ENCODE results near the gene CCDC188.

CCDC188 gene

GRCh38 chr22:20143883-20144665 is 6.8 kb downstream of the CCDC188 start:
- no peak overlapping the region for H3K4me3 ChIP-seq (ENCODE audit: low read depth, low read length)
- no peaks in the 10 kb centered on the region for H3K27me3 ChIP-seq (ENCODE audit: insufficient read depth, low read depth, severe bottlenecking)
- no peak for DNase-seq
- no peaks in the 10 kb centered on the region; the same call in 1 of the 2 replicates for H3K36me3 ChIP-seq
- no peaks in the 10 kb centered on the region for H3K9me3 ChIP-seq (ENCODE audit: severe bottlenecking)
- H3K27ac ChIP-seq = no peak overlapping the region
- TF ChIP-seq CTCF (IDR thresholded peaks at IDR 0.05; ENCODE audit: low read depth, low read length) = no peak

GRCh38 chr22:20142711-20143621 is 7.9 kb downstream of the CCDC188 start:
- H3K36me3 ChIP-seq = no peaks in the 10 kb centered on the region; the same call in 1 of the 2 replicates
- no peak for DNase-seq
- H3K27ac ChIP-seq = no peak overlapping the region
- no peak for TF ChIP-seq CTCF (IDR thresholded peaks at IDR 0.05; ENCODE audit: low read depth, low read length)
- no peak overlapping the region for H3K4me3 ChIP-seq (ENCODE audit: low read depth, low read length)
- no peaks in the 10 kb centered on the region for H3K27me3 ChIP-seq (ENCODE audit: insufficient read depth, low read depth, severe bottlenecking)
- no peaks in the 10 kb centered on the region for H3K9me3 ChIP-seq (ENCODE audit: severe bottlenecking)

GRCh38 chr22:20141186-20142077 is 9.4 kb downstream of the CCDC188 start:
- no peak for DNase-seq
- no peaks in the 10 kb centered on the region; the same call in 1 of the 2 replicates for H3K36me3 ChIP-seq
- H3K27ac ChIP-seq = no peak overlapping the region
- H3K27me3 ChIP-seq (ENCODE audit: insufficient read depth, low read depth, severe bottlenecking) = no peaks in the 10 kb centered on the region
- TF ChIP-seq CTCF (IDR thresholded peaks at IDR 0.05; ENCODE audit: low read depth, low read length) = no peak
- no peaks in the 10 kb centered on the region for H3K9me3 ChIP-seq (ENCODE audit: severe bottlenecking)
- no peak overlapping the region for H3K4me3 ChIP-seq (ENCODE audit: low read depth, low read length)

GRCh38 chr22:20140521-20140964 is 10.3 kb downstream of the CCDC188 start:
- no peak overlapping the region for H3K4me3 ChIP-seq (ENCODE audit: low read depth, low read length)
- H3K27ac ChIP-seq = no peak overlapping the region
- H3K9me3 ChIP-seq (ENCODE audit: severe bottlenecking) = no peaks in the 10 kb centered on the region
- no peak for DNase-seq
- no peaks in the 10 kb centered on the region for H3K27me3 ChIP-seq (ENCODE audit: insufficient read depth, low read depth, severe bottlenecking)
- no peaks in the 10 kb centered on the region; the same call in 1 of the 2 replicates for H3K36me3 ChIP-seq
- no peak for TF ChIP-seq CTCF (IDR thresholded peaks at IDR 0.05; ENCODE audit: low read depth, low read length)

GRCh38 chr22:20140107-20140445 is 10.8 kb downstream of the CCDC188 start:
- Histone ChIP-seq H3K4me3 (ENCODE audit: low read depth, low read length) (no peak overlapping the region), H3K36me3 (no peaks in the 10 kb centered on the region; the same call in 1 of the 2 replicates), H3K9me3 (ENCODE audit: severe bottlenecking) (no peaks in the 10 kb centered on the region), H3K27me3 (ENCODE audit: insufficient read depth, low read depth, severe bottlenecking) (no peaks in the 10 kb centered on the region), H3K27ac (no peak overlapping the region)
- no peak for TF ChIP-seq CTCF (IDR thresholded peaks at IDR 0.05; ENCODE audit: low read depth, low read length)
- DNase-seq = no peak

All from WERI-Rb-1 (cell line).